ENCODE measurements around the gene CALML4.

CALML4 gene

DNA sequence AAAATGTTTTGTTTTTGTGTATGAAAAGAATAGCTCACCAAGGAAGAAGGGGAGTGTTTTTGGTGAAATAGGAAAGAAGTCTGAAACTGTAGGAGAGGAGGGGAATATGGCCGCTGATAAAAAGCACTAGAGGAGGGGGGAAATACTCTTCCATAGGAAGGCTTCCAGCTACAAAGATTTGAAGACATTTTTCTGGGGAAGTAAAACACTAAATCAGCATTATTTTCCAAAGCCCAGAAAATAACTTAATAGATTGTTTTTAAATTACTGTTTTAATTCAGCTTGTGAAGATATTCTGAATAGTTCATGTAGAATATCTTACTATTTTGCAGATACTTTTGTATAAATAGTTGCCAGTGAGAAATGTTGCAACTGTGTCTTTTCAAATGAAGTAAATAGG, 54.9 kb downstream of the CALML4 start:
- Histone ChIP-seq H3K9me3 (ENCODE audit: low read length) (no peaks in the 10 kb centered on the region), H3K79me2 (ENCODE audit: insufficient read depth, low read length) (no peaks in the 10 kb centered on the region), H3K9me2 (ENCODE audit: low read depth, low read length) (no peaks in the 10 kb centered on the region), H3K4me2 (ENCODE audit: low read length) (no peak overlapping the region), H2AFZ (ENCODE audit: low read length) (no peak overlapping the region), H3K27ac (ENCODE audit: low read depth, low read length, poor library complexity, severe bottlenecking) (no peak overlapping the region), H3K4me1 (ENCODE audit: insufficient read depth, low read length, severe bottlenecking) (no peaks in the 10 kb centered on the region), H4K20me1 (ENCODE audit: insufficient read depth, low read length) (no peaks in the 10 kb centered on the region), H3K9ac (ENCODE audit: low read length) (no peak overlapping the region), H3K4me3 (ENCODE audit: low read depth, low read length, poor library complexity, severe bottlenecking) (no peak overlapping the region), H3K36me3 (ENCODE audit: insufficient read depth, low read length) (peaks cover 44% of the 10 kb centered on the region), H3K27me3 (ENCODE audit: insufficient read depth, low read length) (no peaks in the 10 kb centered on the region), H3F3A (ENCODE audit: insufficient read depth, low read length) (no peaks in the 10 kb centered on the region)
- TF ChIP-seq EZH2 (IDR thresholded peaks at IDR 0.05; ENCODE audit: borderline replicate concordance, low read length), result no peak
- TF ChIP-seq, protein P1, sequence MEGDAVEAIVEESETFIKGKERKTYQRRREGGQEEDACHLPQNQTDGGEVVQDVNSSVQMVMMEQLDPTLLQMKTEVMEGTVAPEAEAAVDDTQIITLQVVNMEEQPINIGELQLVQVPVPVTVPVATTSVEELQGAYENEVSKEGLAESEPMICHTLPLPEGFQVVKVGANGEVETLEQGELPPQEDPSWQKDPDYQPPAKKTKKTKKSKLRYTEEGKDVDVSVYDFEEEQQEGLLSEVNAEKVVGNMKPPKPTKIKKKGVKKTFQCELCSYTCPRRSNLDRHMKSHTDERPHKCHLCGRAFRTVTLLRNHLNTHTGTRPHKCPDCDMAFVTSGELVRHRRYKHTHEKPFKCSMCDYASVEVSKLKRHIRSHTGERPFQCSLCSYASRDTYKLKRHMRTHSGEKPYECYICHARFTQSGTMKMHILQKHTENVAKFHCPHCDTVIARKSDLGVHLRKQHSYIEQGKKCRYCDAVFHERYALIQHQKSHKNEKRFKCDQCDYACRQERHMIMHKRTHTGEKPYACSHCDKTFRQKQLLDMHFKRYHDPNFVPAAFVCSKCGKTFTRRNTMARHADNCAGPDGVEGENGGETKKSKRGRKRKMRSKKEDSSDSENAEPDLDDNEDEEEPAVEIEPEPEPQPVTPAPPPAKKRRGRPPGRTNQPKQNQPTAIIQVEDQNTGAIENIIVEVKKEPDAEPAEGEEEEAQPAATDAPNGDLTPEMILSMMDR (IDR thresholded peaks at IDR 0.05; ENCODE audit: low read length), result no peak

DNA sequence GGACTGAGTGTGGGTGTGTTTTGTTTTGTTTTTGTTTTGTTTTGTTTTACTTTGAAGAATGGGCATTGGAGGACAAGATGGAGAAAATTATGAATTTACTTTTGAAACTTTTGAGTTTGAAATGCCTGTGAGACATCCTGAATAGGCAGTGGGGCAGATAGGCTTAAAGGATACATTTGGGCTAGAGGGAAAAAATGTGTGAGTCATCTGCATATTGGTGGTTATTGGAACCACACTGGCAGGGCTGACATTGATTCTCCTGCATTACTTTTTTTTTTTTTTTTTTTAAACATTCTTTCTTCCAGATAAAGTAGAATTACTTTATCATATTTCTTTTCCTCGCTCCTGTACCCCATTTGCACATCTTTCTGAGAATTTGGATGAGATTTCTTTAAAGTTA, 56.1 kb downstream of the CALML4 start:
- Histone ChIP-seq H3K27ac (ENCODE audit: low read depth, low read length, poor library complexity, severe bottlenecking) (no peak overlapping the region), H3F3A (ENCODE audit: insufficient read depth, low read length) (no peaks in the 10 kb centered on the region), H3K79me2 (ENCODE audit: insufficient read depth, low read length) (no peaks in the 10 kb centered on the region), H3K4me1 (ENCODE audit: insufficient read depth, low read length, severe bottlenecking) (no peaks in the 10 kb centered on the region), H3K4me2 (ENCODE audit: low read length) (no peak overlapping the region), H2AFZ (ENCODE audit: low read length) (no peak overlapping the region), H3K36me3 (ENCODE audit: insufficient read depth, low read length) (peaks cover 37% of the 10 kb centered on the region), H4K20me1 (ENCODE audit: insufficient read depth, low read length) (no peaks in the 10 kb centered on the region), H3K9ac (ENCODE audit: low read length) (no peak overlapping the region), H3K9me3 (ENCODE audit: low read length) (no peaks in the 10 kb centered on the region), H3K9me2 (ENCODE audit: low read depth, low read length) (no peaks in the 10 kb centered on the region), H3K4me3 (ENCODE audit: low read depth, low read length, poor library complexity, severe bottlenecking) (no peak overlapping the region), H3K27me3 (ENCODE audit: insufficient read depth, low read length) (no peaks in the 10 kb centered on the region)
- TF ChIP-seq EZH2 (IDR thresholded peaks at IDR 0.05; ENCODE audit: borderline replicate concordance, low read length), result no peak
- TF ChIP-seq, protein P1 (IDR thresholded peaks at IDR 0.05; ENCODE audit: low read length), result no peak

DNA sequence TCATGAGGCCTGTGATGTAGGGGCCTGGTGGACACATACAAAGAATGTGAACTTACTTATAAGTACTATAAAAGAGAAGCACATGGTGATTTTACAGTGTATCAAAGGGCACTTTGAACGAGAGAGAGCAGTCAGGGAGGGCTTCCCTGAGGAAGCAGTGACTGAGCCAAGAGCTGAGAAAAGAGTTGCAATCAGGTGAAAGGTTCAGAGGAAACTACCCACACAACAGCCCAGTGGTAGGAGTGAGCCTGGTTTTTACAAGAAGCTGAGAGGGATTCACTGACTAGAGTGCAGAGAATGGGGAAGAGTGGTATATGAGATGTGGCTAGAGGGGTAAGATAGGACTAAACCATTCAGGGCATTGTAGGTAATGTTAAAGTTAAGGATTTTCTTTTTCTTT, 57.1 kb downstream of the CALML4 start:
- H3K36me3 ChIP-seq (ENCODE audit: insufficient read depth, low read length), result peaks cover 29% of the 10 kb centered on the region
- no peaks in the 10 kb centered on the region for H3K79me2 ChIP-seq (ENCODE audit: insufficient read depth, low read length)
- H2AFZ ChIP-seq (ENCODE audit: low read length), result no peak overlapping the region
- H3F3A ChIP-seq (ENCODE audit: insufficient read depth, low read length), result no peaks in the 10 kb centered on the region
- H3K4me3 ChIP-seq (ENCODE audit: low read depth, low read length, poor library complexity, severe bottlenecking), result no peak overlapping the region
- no peaks in the 10 kb centered on the region for H3K4me1 ChIP-seq (ENCODE audit: insufficient read depth, low read length, severe bottlenecking)
- no peaks in the 10 kb centered on the region for H4K20me1 ChIP-seq (ENCODE audit: insufficient read depth, low read length)
- H3K27me3 ChIP-seq (ENCODE audit: insufficient read depth, low read length), result no peaks in the 10 kb centered on the region
- no peaks in the 10 kb centered on the region for H3K9me3 ChIP-seq (ENCODE audit: low read length)
- no peaks in the 10 kb centered on the region for H3K9me2 ChIP-seq (ENCODE audit: low read depth, low read length)
- no peak overlapping the region for H3K9ac ChIP-seq (ENCODE audit: low read length)
- no peak overlapping the region for H3K27ac ChIP-seq (ENCODE audit: low read depth, low read length, poor library complexity, severe bottlenecking)
- H3K4me2 ChIP-seq (ENCODE audit: low read length), result no peak overlapping the region
- no peak for TF ChIP-seq EZH2 (IDR thresholded peaks at IDR 0.05; ENCODE audit: borderline replicate concordance, low read length)
- TF ChIP-seq, protein P1 (IDR thresholded peaks at IDR 0.05; ENCODE audit: low read length), result no peak

All from OCI-LY1 (cell line).